Measurements from ENCODE around the gene PTPN23. TPM values are rescaled to one million over a fixed set of nuclear protein-coding genes. Genes with fewer than 3 reads are reported as not detected.
A peak's percentile ranks its signal among the peaks of the same experiment; 100 is the strongest.

PTPN23 gene
- polyA plus RNA-seq, 3 donors = 1.2 to 13.7 (median 1.3) TPM

DNA sequence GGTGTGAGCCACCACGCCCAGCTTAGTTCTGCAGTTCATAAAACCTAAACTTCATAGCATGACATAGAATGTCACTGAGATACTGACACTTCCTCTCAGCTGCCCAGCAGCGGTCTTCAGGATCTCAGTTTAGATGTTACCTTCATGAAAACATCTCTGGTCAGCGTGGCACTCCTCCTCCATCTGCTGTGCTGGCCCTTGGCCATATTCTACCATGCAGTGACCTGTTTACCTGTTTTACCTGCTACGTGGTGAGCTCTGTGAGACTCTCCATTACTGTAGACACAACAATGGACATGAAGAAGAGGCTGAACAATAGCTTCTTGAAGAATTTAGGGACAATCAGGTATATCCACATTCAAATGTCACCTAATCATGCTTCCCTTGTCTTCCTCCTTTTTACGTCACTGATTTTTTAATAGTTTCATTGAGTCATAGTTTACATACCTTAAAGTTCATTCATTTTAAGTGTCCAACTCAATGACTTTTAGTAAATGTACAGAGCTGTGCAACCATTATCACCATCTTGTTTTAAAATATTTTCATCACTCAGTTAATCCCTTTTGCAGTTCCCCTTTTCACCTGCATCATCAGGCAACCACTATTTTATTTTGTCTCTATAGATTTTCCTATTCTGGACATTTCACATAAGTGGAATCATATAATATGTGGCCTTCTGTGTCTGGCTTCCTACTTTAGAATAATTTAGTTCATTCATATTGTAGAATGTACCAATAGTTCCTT lies 32.2 kb upstream of the PTPN23 start:
- Mint-ChIP-seq H3K27ac (peak overlapping the region in 1 of 7 donors; percentile 79), H3K36me3 (peaks cover 26 to 28% of the 10 kb centered on the region in 2 donors), H3K4me3 (no peak overlapping the region), H3K9me3 (no peaks in the 10 kb centered on the region), H3K4me1 (peaks cover 25% of the 10 kb centered on the region), H3K27me3 (ENCODE audit: low read depth in 3 of 3) (peaks cover 0 to 2% (median 0%) of the 10 kb centered on the region in 3 donors)
- H3K4me3 ChIP-seq (replicated peaks in 1 of 3; ENCODE audit: low read depth in 2 of 3, low read length in 3 of 3) = no peak overlapping the region
- intact Hi-C loops (cut with micrococcal nuclease) = no loop called here
- DNase-seq = no peak
- no peak overlapping the region for H3K27ac ChIP-seq (ENCODE audit: low read depth in 1 of 2, low read length in 2 of 2)
- H3K4me1 ChIP-seq (ENCODE audit: control insufficient read depth in 1 of 2, insufficient read depth in 2 of 2, low read length in 2 of 2) = peaks cover 22 to 25% of the 10 kb centered on the region in 2 donors
- no peak overlapping the region for H3K9ac ChIP-seq (ENCODE audit: insufficient read depth, low read length, poor library complexity, severe bottlenecking)
- H4K20me1 ChIP-seq (ENCODE audit: insufficient read depth, low read length) = peaks cover 56% of the 10 kb centered on the region
- TF ChIP-seq, protein P1, sequence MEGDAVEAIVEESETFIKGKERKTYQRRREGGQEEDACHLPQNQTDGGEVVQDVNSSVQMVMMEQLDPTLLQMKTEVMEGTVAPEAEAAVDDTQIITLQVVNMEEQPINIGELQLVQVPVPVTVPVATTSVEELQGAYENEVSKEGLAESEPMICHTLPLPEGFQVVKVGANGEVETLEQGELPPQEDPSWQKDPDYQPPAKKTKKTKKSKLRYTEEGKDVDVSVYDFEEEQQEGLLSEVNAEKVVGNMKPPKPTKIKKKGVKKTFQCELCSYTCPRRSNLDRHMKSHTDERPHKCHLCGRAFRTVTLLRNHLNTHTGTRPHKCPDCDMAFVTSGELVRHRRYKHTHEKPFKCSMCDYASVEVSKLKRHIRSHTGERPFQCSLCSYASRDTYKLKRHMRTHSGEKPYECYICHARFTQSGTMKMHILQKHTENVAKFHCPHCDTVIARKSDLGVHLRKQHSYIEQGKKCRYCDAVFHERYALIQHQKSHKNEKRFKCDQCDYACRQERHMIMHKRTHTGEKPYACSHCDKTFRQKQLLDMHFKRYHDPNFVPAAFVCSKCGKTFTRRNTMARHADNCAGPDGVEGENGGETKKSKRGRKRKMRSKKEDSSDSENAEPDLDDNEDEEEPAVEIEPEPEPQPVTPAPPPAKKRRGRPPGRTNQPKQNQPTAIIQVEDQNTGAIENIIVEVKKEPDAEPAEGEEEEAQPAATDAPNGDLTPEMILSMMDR (IDR thresholded peaks at IDR 0.05) = no peak
- WGBS (ENCODE audit: insufficient coverage) = 83% methylated on average over 4 of the region's 5 CpGs
- no peaks in the 10 kb centered on the region for H3K27me3 ChIP-seq (ENCODE audit: control insufficient read depth in 2 of 2, insufficient read depth in 2 of 2, low read length in 2 of 2)
- no peak overlapping the region for H3K4me2 ChIP-seq (replicated peaks; ENCODE audit: extremely low read depth, low read length, poor library complexity, severe bottlenecking)
- H2AFZ ChIP-seq (ENCODE audit: insufficient read depth, low read depth, low read length, poor library complexity, severe bottlenecking) = no peak overlapping the region
- H3K9me3 ChIP-seq (replicated peaks in 1 of 2; ENCODE audit: control insufficient read depth in 1 of 2, insufficient read depth in 1 of 2, low read length in 2 of 2) = no peaks in the 10 kb centered on the region
- peaks cover 19 to 28% of the 10 kb centered on the region in 2 donors for H3K36me3 ChIP-seq (replicated peaks in 1 of 2; ENCODE audit: control insufficient read depth in 1 of 2, insufficient read depth in 2 of 2, low read length in 2 of 2)
- no peaks in the 10 kb centered on the region for H3K79me2 ChIP-seq (ENCODE audit: insufficient read depth, low read length)

DNA sequence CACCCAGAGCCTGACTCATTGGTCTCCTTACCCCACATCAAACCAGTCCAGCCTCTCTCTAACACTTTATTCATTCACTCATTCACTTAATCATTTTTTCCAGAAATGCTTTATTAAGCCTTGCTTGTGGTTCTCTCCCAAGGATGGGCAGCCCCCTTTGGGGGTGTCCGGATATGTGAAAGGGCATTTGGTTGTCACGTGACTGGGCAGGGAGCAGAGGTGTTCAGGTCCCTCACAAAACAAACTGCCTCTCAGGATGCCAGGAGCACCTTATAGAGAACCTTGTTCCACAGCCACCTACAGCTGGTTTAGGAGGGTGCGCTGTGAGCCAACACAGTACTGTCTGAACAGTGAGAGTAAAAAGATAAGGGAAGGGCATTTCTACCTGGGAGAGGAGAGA lies 25.8 kb upstream of the PTPN23 start:
- no peak for DNase-seq
- no peak overlapping the region for H3K9ac ChIP-seq (ENCODE audit: insufficient read depth, low read length, poor library complexity, severe bottlenecking)
- Mint-ChIP-seq H3K4me3 (no peak overlapping the region), H3K4me1 (no peaks in the 10 kb centered on the region), H3K36me3 (peaks cover 0 to 5% of the 10 kb centered on the region in 2 donors), H3K9me3 (peaks cover 17 to 35% (median 29%) of the 10 kb centered on the region in 7 donors), H3K27ac (no peak overlapping the region), H3K27me3 (ENCODE audit: low read depth in 3 of 3) (peaks cover 1 to 6% (median 1%) of the 10 kb centered on the region in 3 donors)
- intact Hi-C loops (cut with micrococcal nuclease) = no loop called here
- H3K4me2 ChIP-seq (replicated peaks; ENCODE audit: extremely low read depth, low read length, poor library complexity, severe bottlenecking) = no peak overlapping the region
- H4K20me1 ChIP-seq (ENCODE audit: insufficient read depth, low read length) = peaks cover 7% of the 10 kb centered on the region
- no peak overlapping the region for H2AFZ ChIP-seq (ENCODE audit: insufficient read depth, low read depth, low read length, poor library complexity, severe bottlenecking)
- no peak overlapping the region for H3K27ac ChIP-seq (ENCODE audit: low read depth in 1 of 2, low read length in 2 of 2)
- 80% methylated on average over 1 of the region's 3 CpGs for WGBS (ENCODE audit: insufficient coverage)
- TF ChIP-seq, protein P1 (IDR thresholded peaks at IDR 0.05) = no peak
- no peak overlapping the region for H3K4me3 ChIP-seq (replicated peaks in 1 of 3; ENCODE audit: low read depth in 2 of 3, low read length in 3 of 3)
- peaks cover 27 to 33% of the 10 kb centered on the region in 2 donors for H3K9me3 ChIP-seq (replicated peaks in 1 of 2; ENCODE audit: control insufficient read depth in 1 of 2, insufficient read depth in 1 of 2, low read length in 2 of 2)
- no peaks in the 10 kb centered on the region for H3K4me1 ChIP-seq (ENCODE audit: control insufficient read depth in 1 of 2, insufficient read depth in 2 of 2, low read length in 2 of 2)
- H3K27me3 ChIP-seq (ENCODE audit: control insufficient read depth in 2 of 2, insufficient read depth in 2 of 2, low read length in 2 of 2) = no peaks in the 10 kb centered on the region
- no peaks in the 10 kb centered on the region for H3K36me3 ChIP-seq (replicated peaks in 1 of 2; ENCODE audit: control insufficient read depth in 1 of 2, insufficient read depth in 2 of 2, low read length in 2 of 2)
- H3K79me2 ChIP-seq (ENCODE audit: insufficient read depth, low read length) = no peaks in the 10 kb centered on the region
